ENCODE data around the gene CNOT1.

GRCh38 chr16:58497935-58498334 is 131.7 kb downstream of the CNOT1 start:
- TF ChIP-seq POLR2AphosphoS5 (IDR thresholded peaks at IDR 0.05; ENCODE audit: low read depth) = no peak
- no peak for TF ChIP-seq CTCF (IDR thresholded peaks at IDR 0.05; ENCODE audit: insufficient read depth, low read length)
- no peak for TF ChIP-seq REST (IDR thresholded peaks at IDR 0.05; ENCODE audit: insufficient replicate concordance, low read depth)
- no peak for TF ChIP-seq SPI1 (IDR thresholded peaks at IDR 0.05; ENCODE audit: borderline replicate concordance, low read depth)
- TF ChIP-seq GABPA (IDR thresholded peaks at IDR 0.05; ENCODE audit: low read depth) = no peak
